Measurements from ENCODE around the gene TMEM63C. TPM values are rescaled to one million over a fixed set of nuclear protein-coding genes. Genes with fewer than 3 reads are reported as not detected.
A peak's percentile ranks its signal among the peaks of the same experiment; 100 is the strongest.

TMEM63C gene
- total RNA-seq, 4 donors from 2014 or later = 12.3 to 32.8 (median 19.9) TPM

- WGBS = no CpG with 5 or more reads among the region's 8 CpGs
- no peak for TF ChIP-seq EP300 (IDR thresholded peaks at IDR 0.05)
- TF ChIP-seq POLR2A (IDR thresholded peaks at IDR 0.05) = no peak
- no peak for TF ChIP-seq CTCF (IDR thresholded peaks at IDR 0.05)
- no peak for TF ChIP-seq POLR2AphosphoS5 (IDR thresholded peaks at IDR 0.05)
- no peaks in the 10 kb centered on the region for H3K9me3 ChIP-seq
- DNase-seq (ENCODE audit: low spot score in 2 of 2) = no peak
- H3K36me3 ChIP-seq = no peaks in the 10 kb centered on the region
- peaks cover 14% of the 10 kb centered on the region for H3K4me1 ChIP-seq
- no peak overlapping the region for H3K27ac ChIP-seq
- H3K4me3 ChIP-seq = no peak overlapping the region
- peaks cover 35% of the 10 kb centered on the region for H3K27me3 ChIP-seq
These were observed 84.7 kb downstream of the TMEM63C start for GRCh38 chr14:77266336-77266735.

GRCh38 chr14:77267937-77268699 is 86.5 kb downstream of the TMEM63C start:
- Histone ChIP-seq H3K9me3 (no peaks in the 10 kb centered on the region), H3K27me3 (peaks cover 51% of the 10 kb centered on the region), H3K4me1 (peaks cover 15% of the 10 kb centered on the region)

GRCh38 chr14:77268989-77269600 is 87.5 kb downstream of the TMEM63C start:
- Histone ChIP-seq H3K36me3 (no peaks in the 10 kb centered on the region), H3K27ac (no peak overlapping the region), H3K27me3 (peaks cover 51% of the 10 kb centered on the region), H3K4me1 (peaks cover 15% of the 10 kb centered on the region), H3K4me3 (no peak overlapping the region), H3K9me3 (no peaks in the 10 kb centered on the region)
- WGBS = 14% methylated on average over 4 of the region's 8 CpGs
- TF ChIP-seq EP300 (IDR thresholded peaks at IDR 0.05) (no peak), CTCF (IDR thresholded peaks at IDR 0.05) (no peak), POLR2AphosphoS5 (IDR thresholded peaks at IDR 0.05) (no peak), POLR2A (IDR thresholded peaks at IDR 0.05) (no peak)
- no peak for DNase-seq (ENCODE audit: low spot score in 2 of 2)

More at GRCh38 chr14:77267937-77268699, 86.5 kb downstream of the TMEM63C start:
- H3K27ac ChIP-seq = no peak overlapping the region
- no peaks in the 10 kb centered on the region for H3K36me3 ChIP-seq
- H3K4me3 ChIP-seq = no peak overlapping the region
- TF ChIP-seq CTCF (IDR thresholded peaks at IDR 0.05) (no peak), EP300 (IDR thresholded peaks at IDR 0.05) (no peak), POLR2A (IDR thresholded peaks at IDR 0.05) (no peak), POLR2AphosphoS5 (IDR thresholded peaks at IDR 0.05) (no peak)
- DNase-seq (ENCODE audit: low spot score in 2 of 2) = no peak
- 96% methylated on average over 5 of the region's 5 CpGs for WGBS

- peaks cover 15% of the 10 kb centered on the region for H3K4me1 ChIP-seq
- DNase-seq (ENCODE audit: low spot score in 2 of 2) = no peak
- H3K9me3 ChIP-seq = no peaks in the 10 kb centered on the region
- no peak overlapping the region for H3K27ac ChIP-seq
- WGBS = 13% methylated on average over 9 of the region's 84 CpGs
- TF ChIP-seq POLR2A (IDR thresholded peaks at IDR 0.05) = no peak
- TF ChIP-seq POLR2AphosphoS5 (IDR thresholded peaks at IDR 0.05) = no peak
- TF ChIP-seq CTCF (IDR thresholded peaks at IDR 0.05) = no peak
- no peak for TF ChIP-seq EP300 (IDR thresholded peaks at IDR 0.05)
- no peaks in the 10 kb centered on the region for H3K36me3 ChIP-seq
- H3K27me3 ChIP-seq = peaks cover 51% of the 10 kb centered on the region
- H3K4me3 ChIP-seq = peak overlapping the region; percentile 34
These were observed 88.9 kb downstream of the TMEM63C start for GRCh38 chr14:77270361-77271112.
